ENCODE measurements around the gene ECEL1.

Gene ECEL1

GRCh38 chr2:232484628-232485347, 2.8 kb downstream of the ECEL1 start:
- no peak for DNase-seq (ENCODE audit: low read depth in 1 of 2, low spot score in 1 of 2)

- no peak for DNase-seq (ENCODE audit: low read depth in 1 of 2, low spot score in 1 of 2)
These were observed 3.6 kb downstream of the ECEL1 start for GRCh38 chr2:232483923-232484627.

- DNase-seq (ENCODE audit: low read depth in 1 of 2, low spot score in 1 of 2), result no peak
These were observed 4.2 kb downstream of the ECEL1 start for GRCh38 chr2:232483311-232483922.

GRCh38 chr2:232482301-232483238, 5.1 kb downstream of the ECEL1 start:
- DNase-seq (ENCODE audit: low read depth in 1 of 2, low spot score in 1 of 2), result no peak

GRCh38 chr2:232481322-232482140, 6.1 kb downstream of the ECEL1 start:
- DNase-seq (ENCODE audit: low read depth in 1 of 2, low spot score in 1 of 2), result no peak

GRCh38 chr2:232480201-232481190, 7.1 kb downstream of the ECEL1 start:
- DNase-seq (ENCODE audit: low read depth in 1 of 2, low spot score in 1 of 2), result no peak

GRCh38 chr2:232479341-232480200, 8.1 kb downstream of the ECEL1 start:
- DNase-seq (ENCODE audit: low read depth in 1 of 2, low spot score in 1 of 2), result no peak

- no peak for DNase-seq (ENCODE audit: low read depth in 1 of 2, low spot score in 1 of 2)
These were observed 8.9 kb downstream of the ECEL1 start for GRCh38 chr2:232478571-232479340.

- DNase-seq (ENCODE audit: low read depth in 1 of 2, low spot score in 1 of 2), result no peak
These were observed 9.7 kb downstream of the ECEL1 start for GRCh38 chr2:232477751-232478510.

- no peak for DNase-seq (ENCODE audit: low read depth in 1 of 2, low spot score in 1 of 2)
These were observed 10.8 kb downstream of the ECEL1 start for GRCh38 chr2:232476791-232477190.

- DNase-seq (ENCODE audit: low read depth in 1 of 2, low spot score in 1 of 2), result no peak
These were observed 11.6 kb downstream of the ECEL1 start for GRCh38 chr2:232476045-232476444.

- DNase-seq (ENCODE audit: low read depth in 1 of 2, low spot score in 1 of 2), result no peak
These were observed 14.2 kb downstream of the ECEL1 start for GRCh38 chr2:232473467-232473890.

- DNase-seq (ENCODE audit: low read depth in 1 of 2, low spot score in 1 of 2), result no peak
These were observed 21.4 kb downstream of the ECEL1 start for GRCh38 chr2:232466221-232466620.

GRCh38 chr2:232465061-232465460, 22.6 kb downstream of the ECEL1 start:
- no peak for DNase-seq (ENCODE audit: low read depth in 1 of 2, low spot score in 1 of 2)

- DNase-seq (ENCODE audit: low read depth in 1 of 2, low spot score in 1 of 2), result no peak
These were observed 23.1 kb downstream of the ECEL1 start for GRCh38 chr2:232464544-232464885.

GRCh38 chr2:232463701-232464543, 23.7 kb downstream of the ECEL1 start:
- no peak for DNase-seq (ENCODE audit: low read depth in 1 of 2, low spot score in 1 of 2)

Measured in activated T-helper 1 cell treated with anti-CD3 and anti-CD28 coated beads, Interleukin-2, amount 50 U/mL, for 16 hours (primary cell).